Activated T-cell treated with anti-CD3 and anti-CD28 coated beads, Interleukin-2, amount 50 U/mL, for 4 hours (primary cell): ENCODE data around the gene UBFD1. TPM values are rescaled to one million over a fixed set of nuclear protein-coding genes. Genes with fewer than 3 reads are reported as not detected.

ENCODE experiments used
- ATAC-seq, 2 donors: fragments of 200-7000 bp; cut with Tn5 transposase; one replicate each; pipeline ENCODE4 v1.10.0; 2021
- DNase-seq: peaks from one replicate; pipeline ENCODE4 v3.0.0-alpha.2; 2020
- H3K27me3 Mint-ChIP-seq: one replicate; pipeline ENCODE4 v1.8.0; 2021; ENCODE audit warnings: low read depth, mixed read lengths
- H3K36me3 Mint-ChIP-seq: one replicate; pipeline ENCODE4 v1.8.0; 2022; ENCODE audit warnings: mixed read lengths; ENCODE audit not compliant: insufficient read depth
- H3K4me1 Mint-ChIP-seq: one replicate; pipeline ENCODE4 v1.8.0; 2021; ENCODE audit warnings: low read depth, mixed read lengths
- H3K4me3 Mint-ChIP-seq: one replicate; pipeline ENCODE4 v1.8.0; 2021; ENCODE audit warnings: mild to moderate bottlenecking, moderate library complexity, mixed read lengths
- H3K9me3 Mint-ChIP-seq: one replicate; pipeline ENCODE4 v1.8.0; 2021; ENCODE audit warnings: mixed read lengths
- total RNA-seq, 3 donors: library from RNA; stranded (reverse); gene quantifications; one replicate each; pipeline ENCODE4 v1.2.1, GENCODE V29; 2021

Gene UBFD1
- total RNA-seq, 3 donors from 2014 or later, result 69.8 to 73.8 (median 70.0) TPM

DNA sequence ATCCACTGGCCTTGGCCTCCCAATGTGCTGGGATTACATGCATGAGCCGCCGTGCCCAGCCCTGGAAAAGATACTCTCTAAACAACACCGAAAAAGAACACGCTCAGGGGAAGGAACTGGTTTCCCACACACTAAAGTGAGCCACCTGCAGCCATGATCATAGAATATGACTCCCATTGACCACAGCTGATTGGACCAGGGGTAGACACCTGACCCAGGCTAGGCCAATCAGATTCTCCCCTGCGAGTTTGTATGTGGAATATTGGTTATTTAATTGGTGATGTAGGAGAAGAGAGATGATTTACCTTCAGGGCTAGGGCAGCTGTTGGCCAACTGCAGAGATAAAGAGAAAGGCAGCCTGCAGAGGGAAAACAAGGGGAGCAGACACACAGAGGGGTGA lies 38.2 kb upstream of the UBFD1 start:
- Mint-ChIP-seq H3K36me3 (peaks cover 33% of the 10 kb centered on the region), H3K9me3 (no peaks in the 10 kb centered on the region), H3K4me1 (peaks cover 34% of the 10 kb centered on the region), H3K4me3 (no peak overlapping the region), H3K27me3 (no peaks in the 10 kb centered on the region)
- no peak for ATAC-seq
- no peak for DNase-seq

DNA sequence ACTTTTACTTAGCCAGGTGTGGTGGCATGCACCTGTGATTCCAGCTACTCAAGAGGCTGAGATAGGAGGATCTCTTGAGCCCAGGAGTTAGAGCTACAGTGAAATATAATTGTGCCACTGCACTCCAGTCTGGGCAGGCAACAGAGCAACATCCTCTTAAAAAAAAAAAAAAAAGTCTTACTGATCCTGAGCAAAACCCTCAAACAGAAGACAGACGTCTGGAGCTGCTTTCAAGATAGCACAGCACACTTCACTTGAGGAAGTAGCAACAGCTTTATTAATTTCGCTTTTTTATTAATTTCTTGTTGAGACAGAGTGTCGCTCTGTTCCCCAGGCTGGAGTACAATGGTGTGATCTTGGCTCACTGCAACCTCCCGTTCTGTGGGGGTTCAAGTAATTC lies 37.0 kb upstream of the UBFD1 start:
- H3K4me1 Mint-ChIP-seq, result peaks cover 23% of the 10 kb centered on the region
- no peaks in the 10 kb centered on the region for H3K9me3 Mint-ChIP-seq
- no peaks in the 10 kb centered on the region for H3K27me3 Mint-ChIP-seq
- ATAC-seq (no peak), DNase-seq (no peak)
- peaks cover 43% of the 10 kb centered on the region for H3K36me3 Mint-ChIP-seq
- H3K4me3 Mint-ChIP-seq, result no peak overlapping the region

DNA sequence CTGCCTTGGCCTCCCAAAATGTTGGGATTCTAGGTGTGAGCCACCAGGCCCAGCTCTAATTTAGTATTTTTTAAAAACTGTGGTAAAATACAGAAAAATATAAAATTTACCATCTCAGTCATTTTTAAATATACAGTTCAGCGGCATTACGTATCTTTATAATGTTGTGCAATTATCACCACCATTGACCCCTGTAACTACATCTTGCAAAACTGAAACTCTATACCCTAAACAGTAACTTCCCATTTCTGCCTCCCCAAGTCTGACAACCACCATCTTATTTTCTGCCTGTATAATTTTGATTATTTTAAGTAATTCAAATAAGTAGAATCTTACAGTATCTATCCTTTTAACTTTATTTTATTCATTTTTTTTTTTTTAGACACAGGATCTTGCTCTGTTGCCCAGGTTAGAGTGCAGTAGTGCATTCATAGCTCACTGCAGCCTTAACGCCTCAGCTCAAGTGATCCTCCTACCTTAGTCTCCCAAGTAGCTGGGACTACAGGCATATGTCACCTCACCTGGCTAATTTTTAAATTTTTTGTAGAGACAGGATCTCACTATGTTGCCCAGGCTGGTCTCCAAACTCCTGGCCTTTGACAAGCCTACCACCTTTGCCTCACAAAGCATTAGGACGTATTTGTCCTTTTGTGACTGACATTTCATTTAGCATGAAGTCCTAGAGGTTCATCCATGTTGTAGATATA lies 36.3 kb upstream of the UBFD1 start:
- no peaks in the 10 kb centered on the region for H3K27me3 Mint-ChIP-seq
- peaks cover 43% of the 10 kb centered on the region for H3K36me3 Mint-ChIP-seq
- DNase-seq (no peak), ATAC-seq (no peak)
- H3K9me3 Mint-ChIP-seq, result no peaks in the 10 kb centered on the region
- no peak overlapping the region for H3K4me3 Mint-ChIP-seq
- peaks cover 16% of the 10 kb centered on the region for H3K4me1 Mint-ChIP-seq

DNA sequence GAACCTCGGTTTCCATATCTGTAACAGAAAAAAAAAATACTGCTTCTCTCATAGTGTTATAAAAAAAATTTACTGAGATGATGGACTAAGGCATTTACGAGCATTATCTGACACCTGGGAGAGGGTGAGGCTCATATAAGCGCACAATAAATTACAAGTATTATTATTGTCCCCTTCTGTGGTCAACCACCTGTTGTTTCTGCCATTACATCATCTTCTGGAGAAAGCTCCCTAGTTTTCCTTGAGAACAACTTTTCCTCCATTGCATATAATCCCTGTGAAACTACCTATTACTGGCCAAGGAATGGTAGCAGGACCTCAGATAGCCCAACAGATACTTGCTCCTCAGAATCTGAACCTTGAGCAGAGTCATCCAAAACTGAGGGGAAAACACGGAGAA lies 35.6 kb upstream of the UBFD1 start:
- H3K4me1 Mint-ChIP-seq, result peaks cover 10% of the 10 kb centered on the region
- DNase-seq (no peak), ATAC-seq (no peak)
- peaks cover 46% of the 10 kb centered on the region for H3K36me3 Mint-ChIP-seq
- no peak overlapping the region for H3K4me3 Mint-ChIP-seq
- no peaks in the 10 kb centered on the region for H3K9me3 Mint-ChIP-seq
- no peaks in the 10 kb centered on the region for H3K27me3 Mint-ChIP-seq

DNA sequence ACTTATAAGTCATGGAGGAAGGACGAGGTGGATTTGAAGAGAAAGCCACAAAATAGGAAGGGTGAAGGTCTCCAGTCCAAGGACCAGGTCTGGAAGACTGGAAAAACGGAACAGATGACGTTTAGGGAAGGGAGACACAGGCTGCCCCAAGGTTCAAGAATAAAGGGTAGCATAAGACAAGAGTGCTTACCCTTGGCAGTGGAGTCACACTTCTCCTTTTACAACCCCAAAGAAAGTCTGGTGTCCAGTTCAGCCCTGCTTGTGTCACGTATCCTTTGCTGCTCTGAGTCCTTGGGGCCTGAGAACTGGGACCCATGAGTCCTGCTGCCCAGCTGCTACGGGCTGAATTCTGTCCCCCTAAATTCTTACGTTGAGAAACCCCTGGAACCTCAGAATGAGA lies 34.2 kb upstream of the UBFD1 start:
- DNase-seq, result no peak
- peaks cover 55% of the 10 kb centered on the region for H3K36me3 Mint-ChIP-seq
- peaks cover 5% of the 10 kb centered on the region for H3K4me1 Mint-ChIP-seq
- H3K4me3 Mint-ChIP-seq, result no peak overlapping the region
- H3K27me3 Mint-ChIP-seq, result no peaks in the 10 kb centered on the region
- no peak for ATAC-seq
- no peaks in the 10 kb centered on the region for H3K9me3 Mint-ChIP-seq

DNA sequence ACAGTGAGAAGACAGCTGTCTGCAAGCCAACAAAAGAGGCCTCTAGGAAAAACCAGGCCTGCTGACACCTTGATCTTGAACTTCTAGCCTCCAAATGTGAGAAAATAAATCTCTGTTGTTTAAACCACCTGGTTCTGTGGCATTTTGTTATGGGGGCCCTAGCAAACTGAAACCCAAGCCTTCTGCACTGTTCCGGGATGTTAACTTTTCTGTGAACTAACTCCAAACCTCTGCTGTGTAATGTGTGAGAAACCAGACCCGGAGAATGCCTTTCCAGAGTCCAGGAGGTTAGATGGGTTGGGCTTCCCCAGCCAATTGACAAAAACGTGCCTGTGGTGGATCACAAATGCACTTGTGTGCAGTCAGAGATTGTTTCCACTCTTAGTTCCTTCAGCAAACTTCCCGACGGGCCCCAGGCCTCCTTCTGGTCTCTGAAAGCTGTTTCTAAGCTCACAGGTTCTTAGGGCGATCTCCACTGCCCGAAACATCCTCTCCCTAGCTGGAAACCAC lies 33.6 kb upstream of the UBFD1 start:
- no peak overlapping the region for H3K4me3 Mint-ChIP-seq
- ATAC-seq (no peak), DNase-seq (no peak)
- peaks cover 2% of the 10 kb centered on the region for H3K4me1 Mint-ChIP-seq
- H3K27me3 Mint-ChIP-seq, result no peaks in the 10 kb centered on the region
- H3K36me3 Mint-ChIP-seq, result peaks cover 55% of the 10 kb centered on the region
- H3K9me3 Mint-ChIP-seq, result no peaks in the 10 kb centered on the region

DNA sequence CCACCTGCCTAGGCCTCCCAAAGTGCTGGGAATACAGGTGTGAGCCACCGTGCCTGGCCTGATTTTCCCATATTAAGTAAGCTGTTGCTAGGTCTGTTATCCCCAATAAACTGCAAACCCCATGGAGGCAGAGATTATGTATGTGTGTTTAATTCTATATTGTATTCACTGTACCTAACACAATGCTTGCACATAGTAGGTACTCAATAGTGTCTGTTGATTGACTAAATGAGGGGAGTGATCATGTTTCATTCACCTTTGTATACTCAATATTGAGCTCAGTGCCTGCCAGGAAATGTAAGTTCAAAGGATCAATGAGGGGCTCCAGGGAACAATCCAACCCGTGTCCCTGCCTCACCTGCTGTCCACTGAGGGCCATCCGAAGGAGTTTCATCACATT lies 32.6 kb upstream of the UBFD1 start:
- Mint-ChIP-seq H3K27me3 (no peaks in the 10 kb centered on the region), H3K4me3 (no peak overlapping the region), H3K4me1 (no peaks in the 10 kb centered on the region), H3K9me3 (no peaks in the 10 kb centered on the region), H3K36me3 (peaks cover 49% of the 10 kb centered on the region)
- DNase-seq (no peak), ATAC-seq (no peak)

DNA sequence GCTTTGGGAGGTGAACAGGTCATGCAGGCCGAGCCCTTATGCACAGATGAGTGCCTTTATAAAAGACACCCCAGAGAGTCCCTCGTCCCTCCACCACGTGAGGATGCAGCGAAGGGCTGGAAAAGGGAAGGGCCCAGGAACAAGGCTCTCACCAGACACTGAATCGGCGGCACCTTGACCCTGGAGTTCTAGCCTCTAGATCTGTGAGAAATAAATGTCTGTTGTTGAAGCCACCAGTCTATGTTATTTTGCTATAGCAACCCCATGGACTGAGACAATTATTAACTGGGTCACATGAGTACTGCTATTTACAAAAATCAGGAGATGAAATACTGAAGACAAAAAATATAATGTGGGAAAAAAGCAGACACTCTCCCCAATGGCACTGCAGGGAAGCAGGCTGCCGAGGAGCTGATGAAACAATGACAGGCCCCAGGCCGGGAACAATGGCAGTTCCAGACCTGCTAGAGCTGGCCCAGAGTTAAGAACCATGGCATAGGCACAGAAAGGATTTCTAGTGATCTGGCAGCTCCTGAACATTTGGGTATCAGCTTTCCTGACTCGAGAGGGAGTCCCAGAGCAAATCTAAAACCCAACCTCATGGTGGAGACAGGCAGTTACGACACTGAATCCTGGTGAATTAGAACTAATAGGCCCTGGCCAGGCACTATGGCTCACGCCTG lies 29.4 kb upstream of the UBFD1 start:
- no peaks in the 10 kb centered on the region for H3K9me3 Mint-ChIP-seq
- H3K4me3 Mint-ChIP-seq, result no peak overlapping the region
- DNase-seq (no peak), ATAC-seq (no peak)
- H3K36me3 Mint-ChIP-seq, result peaks cover 37% of the 10 kb centered on the region
- H3K27me3 Mint-ChIP-seq, result no peaks in the 10 kb centered on the region
- H3K4me1 Mint-ChIP-seq, result no peaks in the 10 kb centered on the region

DNA sequence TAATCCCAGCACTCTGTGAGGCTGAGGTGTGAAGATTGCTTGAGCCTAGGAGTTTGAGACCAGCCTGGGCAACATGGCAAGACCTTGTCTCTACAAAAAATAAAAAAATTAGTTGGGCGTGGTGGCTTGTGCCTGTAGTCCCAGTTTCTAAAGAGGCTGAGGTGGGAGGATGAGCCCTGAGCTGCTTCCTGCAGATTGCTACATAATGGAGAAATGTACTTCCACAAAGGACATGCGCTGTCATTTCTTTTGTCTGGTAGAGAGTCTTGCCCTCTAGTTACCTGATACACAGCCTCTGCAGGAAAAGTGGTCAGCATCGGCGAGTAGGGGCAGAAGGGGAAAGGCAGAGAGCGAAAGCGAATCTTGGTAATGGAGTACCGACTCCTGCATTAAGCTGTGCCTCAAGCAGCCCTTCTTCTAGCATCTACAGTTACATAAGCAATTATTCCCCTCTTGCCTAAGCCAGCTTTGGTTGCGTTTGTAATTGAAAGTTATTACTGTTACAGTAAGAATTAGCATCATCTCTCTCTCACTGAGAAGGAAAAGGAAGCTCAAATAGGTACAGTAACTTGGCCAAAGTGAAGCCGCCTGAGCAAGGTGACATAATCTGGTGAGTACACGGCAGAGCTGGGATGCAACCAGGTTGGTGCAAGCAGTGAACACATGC lies 28.8 kb upstream of the UBFD1 start:
- H3K27me3 Mint-ChIP-seq, result no peaks in the 10 kb centered on the region
- peaks cover 36% of the 10 kb centered on the region for H3K36me3 Mint-ChIP-seq
- no peak overlapping the region for H3K4me3 Mint-ChIP-seq
- ATAC-seq, result no peak
- no peaks in the 10 kb centered on the region for H3K9me3 Mint-ChIP-seq
- DNase-seq, result no peak
- no peaks in the 10 kb centered on the region for H3K4me1 Mint-ChIP-seq

DNA sequence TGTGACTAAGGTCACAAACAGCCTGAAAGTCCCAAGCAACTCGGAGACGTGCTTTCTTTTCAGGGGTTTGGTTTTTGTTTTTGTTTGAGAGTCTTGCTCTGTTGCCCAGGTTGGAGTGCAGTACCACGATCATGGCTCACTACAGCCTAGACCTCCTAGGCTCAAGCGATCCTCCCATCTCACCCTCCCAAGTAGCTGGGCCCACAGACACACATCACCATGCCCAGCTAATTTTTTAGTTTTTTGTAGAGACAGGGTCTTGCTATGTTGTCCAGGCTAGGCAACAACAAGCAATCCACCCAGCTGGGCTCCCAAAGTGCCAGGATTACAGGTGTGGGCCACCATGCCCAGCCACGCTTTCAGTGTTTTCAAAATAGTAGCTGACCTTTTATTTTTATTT lies 27.5 kb upstream of the UBFD1 start:
- Mint-ChIP-seq H3K27me3 (no peaks in the 10 kb centered on the region), H3K36me3 (peaks cover 31% of the 10 kb centered on the region), H3K4me3 (no peak overlapping the region), H3K4me1 (no peaks in the 10 kb centered on the region), H3K9me3 (no peaks in the 10 kb centered on the region)
- ATAC-seq, result no peak
- no peak for DNase-seq

DNA sequence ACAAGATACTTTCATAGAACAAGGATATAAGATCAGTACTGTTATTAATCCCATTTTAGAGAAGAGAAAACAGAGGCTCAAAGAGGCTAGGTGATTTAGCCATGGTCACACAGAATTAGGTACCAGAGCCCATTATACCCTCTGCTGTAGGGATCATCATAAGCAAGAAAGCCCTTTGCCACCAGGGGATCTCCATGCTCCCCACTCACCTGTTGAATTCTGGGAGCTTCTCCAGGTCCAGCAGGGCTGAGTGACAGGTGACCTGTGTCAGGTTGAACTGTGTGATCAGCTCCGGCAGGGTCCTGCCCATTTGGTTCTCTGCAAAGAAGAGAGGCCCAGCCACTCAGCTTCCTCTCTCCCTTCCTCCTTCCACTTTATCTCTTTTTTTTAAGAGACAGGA lies 25.1 kb upstream of the UBFD1 start:
- H3K36me3 Mint-ChIP-seq, result peaks cover 20% of the 10 kb centered on the region
- ATAC-seq, result no peak
- no peaks in the 10 kb centered on the region for H3K27me3 Mint-ChIP-seq
- no peaks in the 10 kb centered on the region for H3K4me1 Mint-ChIP-seq
- DNase-seq, result no peak
- no peak overlapping the region for H3K4me3 Mint-ChIP-seq
- no peaks in the 10 kb centered on the region for H3K9me3 Mint-ChIP-seq

DNA sequence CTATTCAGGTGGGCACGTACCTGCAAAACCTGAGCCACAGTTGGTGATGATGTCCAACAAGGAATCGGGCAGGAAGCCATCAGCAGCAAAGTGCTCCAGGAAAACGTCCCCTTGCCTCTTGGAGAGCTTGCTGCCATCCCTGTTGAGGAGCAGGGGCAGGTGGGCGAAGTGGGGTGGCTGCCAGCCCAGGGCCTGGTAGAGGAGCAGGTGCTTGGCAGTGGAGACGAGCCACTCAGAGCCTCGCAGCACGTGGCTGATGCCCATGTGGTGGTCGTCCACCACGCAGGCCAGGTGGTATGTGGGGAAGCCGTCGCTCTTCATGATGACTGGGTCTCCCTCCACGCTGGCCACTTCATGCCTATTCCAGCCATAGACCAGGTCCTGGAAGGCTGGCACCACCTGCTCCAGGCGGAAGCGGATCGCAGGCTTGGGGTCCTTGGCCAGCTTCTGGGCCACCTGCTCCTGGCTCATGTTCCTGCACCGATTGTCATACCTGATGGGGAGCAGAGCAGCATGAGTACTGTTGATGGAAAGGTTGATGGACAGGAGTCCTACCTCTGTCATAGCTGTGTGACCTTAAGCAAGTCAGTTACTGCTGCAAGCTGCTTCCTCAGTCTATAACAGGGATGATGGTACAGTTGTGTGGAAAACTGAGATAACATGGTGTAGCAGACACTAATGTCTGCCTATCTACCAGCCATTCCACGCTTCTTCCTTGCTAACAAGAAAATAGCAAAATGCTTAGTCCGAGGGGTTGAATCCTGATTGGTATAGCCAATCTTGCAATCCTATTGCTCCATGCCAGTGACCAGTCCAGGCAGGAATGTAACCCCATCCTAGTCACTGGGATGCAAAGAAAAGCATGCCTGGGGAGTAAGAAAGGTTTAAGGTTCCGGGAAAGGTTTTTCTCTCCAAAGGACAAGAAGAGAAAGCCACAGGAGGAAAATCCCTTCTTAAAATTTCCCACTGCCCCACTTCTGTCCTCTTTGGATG lies 22.4 kb upstream of the UBFD1 start:
- ATAC-seq, result no peak
- Mint-ChIP-seq H3K27me3 (no peaks in the 10 kb centered on the region), H3K36me3 (peaks cover 13% of the 10 kb centered on the region), H3K9me3 (no peaks in the 10 kb centered on the region), H3K4me1 (peaks cover 3% of the 10 kb centered on the region), H3K4me3 (no peak overlapping the region)
- DNase-seq, result no peak

DNA sequence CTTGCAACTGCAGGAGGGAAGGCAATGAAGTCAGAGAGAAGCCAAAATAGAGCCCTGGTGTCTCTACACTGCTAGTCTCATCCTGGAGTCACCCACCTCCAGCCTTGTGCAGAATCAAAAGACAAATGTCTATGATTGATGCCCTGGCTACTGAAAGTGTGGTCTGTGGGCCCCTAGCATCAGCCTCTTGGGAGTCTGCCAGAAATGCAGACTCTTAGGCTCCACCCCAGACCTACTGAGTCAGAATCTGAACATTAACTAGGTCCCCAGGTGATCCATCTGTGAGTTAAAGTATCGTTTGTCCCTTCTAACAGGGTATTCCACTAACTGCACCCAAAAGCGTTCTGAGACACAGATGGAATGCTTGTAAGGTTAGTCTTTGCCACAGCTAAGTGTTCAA lies 21.6 kb upstream of the UBFD1 start:
- Mint-ChIP-seq H3K9me3 (no peaks in the 10 kb centered on the region), H3K27me3 (no peaks in the 10 kb centered on the region), H3K36me3 (peaks cover 13% of the 10 kb centered on the region), H3K4me1 (peaks cover 3% of the 10 kb centered on the region), H3K4me3 (no peak overlapping the region)
- ATAC-seq (no peak), DNase-seq (no peak)

DNA sequence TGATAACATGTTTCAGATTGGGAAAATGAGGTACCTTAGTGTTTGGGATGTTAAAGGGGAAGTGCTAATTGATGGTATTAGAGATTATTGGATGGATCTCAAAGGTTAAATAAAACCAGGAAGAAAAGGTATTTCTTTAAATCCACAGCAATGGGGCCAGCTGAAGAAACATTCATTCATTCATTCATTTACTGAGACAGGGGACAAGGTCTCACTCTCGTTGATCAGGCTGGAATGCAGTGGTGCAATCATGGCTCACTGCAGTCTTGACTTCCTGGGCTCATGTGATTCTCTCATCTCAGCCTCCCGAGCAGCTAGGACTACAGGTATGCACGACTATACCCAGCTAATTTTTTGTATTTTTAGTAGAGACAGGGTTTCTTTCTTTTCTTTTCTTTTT lies 20.1 kb upstream of the UBFD1 start:
- ATAC-seq (no peak), DNase-seq (no peak)
- Mint-ChIP-seq H3K27me3 (no peaks in the 10 kb centered on the region), H3K4me3 (no peak overlapping the region), H3K4me1 (peaks cover 3% of the 10 kb centered on the region), H3K9me3 (no peaks in the 10 kb centered on the region), H3K36me3 (peaks cover 13% of the 10 kb centered on the region)
